Activated T-cell treated with anti-CD3 and anti-CD28 coated beads for 1 hour (primary cell): ENCODE measurements around the gene NXPH1.

Source experiments
- DNase-seq: peaks from one replicate; pipeline ENCODE4 v3.0.0-alpha.2; 2020; ENCODE audit warnings: low read depth

The NXPH1 gene

DNA sequence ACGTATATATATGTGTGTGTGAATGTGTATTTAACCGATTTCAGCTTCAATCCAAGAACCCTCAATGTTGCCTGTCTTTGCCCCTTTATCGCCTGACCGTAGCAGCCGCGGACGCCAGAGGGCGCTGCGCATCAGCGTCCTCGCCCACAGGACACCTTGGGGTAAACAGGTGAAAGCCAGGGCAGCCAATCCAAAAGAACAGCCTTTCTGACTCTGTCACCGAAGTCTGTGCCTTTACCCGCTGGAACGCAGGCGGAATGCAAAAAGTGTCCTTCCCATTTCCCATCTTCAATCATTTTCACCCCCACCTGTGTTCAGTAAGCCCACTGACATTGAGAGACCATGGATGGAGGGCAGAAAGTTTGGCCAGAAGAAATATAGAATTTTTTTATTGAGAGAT is 3.6 kb downstream of the NXPH1 start:
- peak; percentile 4 for DNase-seq

GRCh38 chr7:8437606-8438005 is 4.2 kb downstream of the NXPH1 start:
- no peak for DNase-seq

DNA sequence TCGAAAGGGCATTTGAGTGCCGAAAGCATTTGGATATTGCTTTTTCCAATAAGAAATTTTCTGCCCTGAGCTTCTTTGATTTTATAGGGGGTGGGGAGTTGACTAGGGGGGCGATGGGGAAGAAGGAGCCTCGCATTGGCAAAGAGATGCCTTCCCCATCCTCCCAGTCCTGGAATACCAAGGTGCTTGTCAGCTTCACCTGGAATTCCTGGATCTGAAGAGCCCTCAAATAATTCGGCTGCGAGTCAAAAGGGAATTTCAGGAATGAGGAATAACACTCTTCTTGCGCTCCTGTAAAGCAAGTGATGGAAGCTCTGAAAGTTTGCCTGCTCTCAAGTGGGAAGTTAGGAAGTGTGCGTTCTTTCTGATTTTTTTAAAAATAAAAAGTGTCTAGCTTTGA is 7.3 kb downstream of the NXPH1 start:
- DNase-seq, result no peak

DNA sequence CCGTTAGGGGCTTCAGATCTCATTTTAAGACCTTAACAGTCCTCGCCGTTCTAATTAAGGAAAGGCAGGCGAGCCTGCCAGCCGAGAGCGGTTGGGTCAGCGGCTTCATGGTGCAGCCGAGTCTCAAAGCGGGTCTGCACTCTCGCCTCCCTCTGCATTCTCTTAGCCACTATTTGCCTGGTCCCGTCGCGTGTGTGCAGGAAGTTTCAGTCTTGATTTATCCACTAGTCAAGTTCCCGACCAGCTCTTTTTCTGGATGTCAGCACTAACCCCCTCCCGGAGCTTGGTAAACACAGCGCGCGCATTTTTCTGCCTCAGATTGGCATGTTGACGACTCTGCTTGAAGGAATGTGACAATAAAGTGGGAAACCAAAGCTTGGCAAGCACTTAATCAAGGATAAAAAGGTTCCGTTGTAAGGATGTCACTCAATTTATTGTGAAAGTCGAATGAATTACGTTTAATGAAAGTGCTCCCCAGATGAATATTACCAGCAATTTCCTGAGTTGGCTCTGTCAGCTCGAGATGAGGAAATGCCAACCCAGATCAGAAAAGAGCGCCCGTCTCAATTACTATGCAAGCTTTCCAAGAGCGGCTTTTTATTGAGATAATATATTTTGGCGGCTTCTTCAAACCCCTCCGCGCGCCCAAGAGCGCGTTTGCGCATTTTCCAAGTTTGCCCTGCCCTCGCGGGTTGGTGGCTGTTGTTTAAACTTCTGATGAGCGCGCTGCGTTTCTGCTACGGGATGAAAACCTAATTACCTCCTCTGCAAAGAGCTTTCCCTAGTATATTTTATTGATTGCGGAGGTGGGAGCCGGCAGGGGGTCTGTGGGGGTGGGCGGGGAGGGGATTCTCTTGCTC is 7.9 kb downstream of the NXPH1 start:
- no peak for DNase-seq

- DNase-seq, result no peak
Observed at GRCh38 chr7:8442051-8442813, 8.8 kb downstream of the NXPH1 start.

- DNase-seq, result peak; percentile 9
Observed at GRCh38 chr7:8442814-8443304, 9.4 kb downstream of the NXPH1 start.

DNA sequence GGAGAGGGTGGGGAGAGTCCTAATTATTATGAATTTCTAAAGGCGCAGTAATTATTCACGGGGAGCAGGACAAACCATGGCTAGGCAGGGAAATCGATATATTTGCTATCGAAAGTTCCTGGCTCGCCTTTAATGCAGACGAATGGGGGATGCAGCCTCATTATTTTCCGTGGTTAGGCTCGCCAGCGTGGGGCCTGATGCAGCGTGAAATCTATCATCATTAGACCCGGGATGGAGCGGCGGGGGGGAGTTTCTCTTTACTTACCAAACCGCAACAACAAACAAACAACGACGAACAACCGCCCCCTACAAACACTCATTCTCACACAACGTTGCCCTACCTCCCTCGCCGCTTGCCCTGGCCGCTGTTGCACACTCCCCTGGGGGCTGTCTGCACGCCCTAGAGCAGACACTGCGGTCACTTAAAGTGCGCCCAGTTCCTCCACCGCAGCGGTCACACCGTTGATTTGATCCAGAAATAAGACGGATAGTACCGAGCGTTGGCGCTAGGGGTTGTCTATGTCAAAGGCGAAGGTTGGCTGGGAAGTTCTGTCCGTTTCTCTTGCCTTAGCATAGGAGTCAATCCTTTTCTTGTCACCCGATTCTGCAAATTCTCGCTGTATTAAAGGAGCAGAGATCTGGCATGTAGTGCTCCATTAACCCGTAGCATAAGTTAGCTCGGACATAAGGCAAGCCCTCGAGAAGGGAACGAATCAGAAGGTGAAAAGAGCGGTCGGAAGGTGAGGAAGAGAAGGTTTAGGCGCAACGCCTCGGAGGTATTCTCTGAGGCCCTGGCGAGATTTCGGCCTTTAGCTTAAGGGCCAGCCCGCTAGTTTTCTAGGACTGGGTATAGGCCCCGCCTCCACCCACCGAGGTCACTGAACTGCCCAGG is 10.4 kb downstream of the NXPH1 start:
- no peak for DNase-seq

GRCh38 chr7:8444468-8444769 is 11.0 kb downstream of the NXPH1 start:
- no peak for DNase-seq

DNA sequence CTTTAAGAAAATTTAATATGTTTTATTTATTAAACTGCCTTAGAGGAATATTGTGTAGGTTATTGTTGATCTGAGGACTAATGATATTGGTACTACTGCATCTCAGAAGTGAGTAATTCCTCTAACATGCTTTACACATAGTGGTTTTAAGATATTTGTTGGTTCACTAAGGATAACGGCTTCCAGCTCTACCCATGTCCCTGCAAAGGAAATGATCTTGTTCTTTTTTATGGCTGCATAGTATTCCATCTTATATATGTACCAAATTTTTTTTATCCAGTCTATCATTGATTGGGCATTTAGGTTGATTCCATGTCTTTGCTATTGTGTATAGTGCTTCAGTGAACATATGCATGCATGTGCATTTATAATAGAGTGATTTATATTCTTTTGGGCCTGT is 20.1 kb downstream of the NXPH1 start:
- DNase-seq, result no peak

DNA sequence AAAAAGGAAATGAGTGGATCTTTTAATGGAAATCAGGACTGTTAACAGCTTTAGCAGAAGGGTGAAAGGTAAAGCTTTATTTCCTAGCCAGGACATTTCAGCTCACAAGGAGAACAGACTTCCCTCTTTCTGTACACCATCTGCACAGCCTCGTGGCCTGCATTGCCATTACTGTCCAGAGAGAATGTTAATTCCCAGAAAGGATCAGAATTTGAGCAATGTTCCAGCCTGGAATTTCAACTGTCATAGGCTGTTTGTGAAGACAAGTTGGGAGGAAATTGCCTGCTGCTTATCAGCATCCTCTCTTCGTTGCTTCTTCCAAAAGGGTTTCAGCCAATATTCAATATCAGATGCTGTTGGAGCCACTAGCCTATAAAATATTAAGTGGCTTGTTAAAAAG is 22.0 kb downstream of the NXPH1 start:
- DNase-seq, result no peak

DNA sequence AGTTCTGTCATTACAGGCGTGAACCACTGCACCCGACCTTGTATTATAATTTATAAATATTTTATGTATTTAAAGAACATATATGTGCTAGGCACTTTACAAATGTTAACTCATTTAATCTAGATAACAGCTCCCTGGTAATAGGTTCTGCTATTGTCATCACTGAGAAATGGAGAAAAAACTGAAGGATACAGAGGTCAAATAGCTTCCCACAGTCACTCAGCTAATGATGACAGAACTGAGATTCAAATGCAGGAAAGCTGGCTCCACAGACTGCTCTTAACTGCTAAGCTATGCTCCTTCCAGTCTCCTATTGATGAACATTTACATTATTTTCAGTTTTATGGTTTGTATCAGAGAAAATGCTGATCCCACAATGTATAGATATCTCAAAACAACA is 28.9 kb downstream of the NXPH1 start:
- no peak for DNase-seq

GRCh38 chr7:8465338-8465737 is 31.9 kb downstream of the NXPH1 start:
- DNase-seq, result no peak

GRCh38 chr7:8480527-8480926 is 47.1 kb downstream of the NXPH1 start:
- DNase-seq, result no peak

GRCh38 chr7:8481096-8481495 is 47.7 kb downstream of the NXPH1 start:
- DNase-seq, result no peak

DNA sequence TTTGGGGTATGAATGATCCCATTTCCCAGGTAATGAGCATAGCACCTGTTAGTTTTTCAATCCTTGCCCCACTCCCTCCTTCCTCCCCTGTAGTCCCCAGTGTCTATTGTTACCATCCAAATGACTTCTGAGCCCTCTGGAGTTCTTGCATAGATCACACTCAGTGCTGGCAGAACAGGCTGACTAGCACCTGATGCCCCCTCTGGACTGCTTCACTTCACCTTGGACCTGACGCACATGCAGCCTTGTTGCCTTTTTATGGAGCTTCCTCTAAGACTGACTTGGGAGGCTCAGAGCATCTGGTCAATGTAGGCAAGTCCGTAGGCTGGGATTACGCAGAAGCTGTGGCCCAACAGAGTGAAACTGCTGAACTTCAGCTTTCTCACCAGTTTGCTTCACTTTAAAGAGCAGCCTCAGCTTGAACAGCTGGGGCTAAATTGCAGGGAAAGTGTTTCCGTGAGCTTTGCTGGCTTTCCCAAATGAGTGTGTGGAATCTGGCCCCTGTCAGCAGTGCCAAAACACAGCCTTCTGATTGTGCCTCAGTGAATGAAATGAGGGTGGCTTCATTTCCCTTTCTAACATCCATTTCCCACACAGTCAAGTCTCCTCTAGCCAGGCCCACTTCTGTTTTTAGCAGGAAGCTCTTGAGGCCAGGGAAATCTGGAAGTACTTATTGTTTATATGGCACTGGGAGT is 48.5 kb downstream of the NXPH1 start:
- DNase-seq, result no peak

DNA sequence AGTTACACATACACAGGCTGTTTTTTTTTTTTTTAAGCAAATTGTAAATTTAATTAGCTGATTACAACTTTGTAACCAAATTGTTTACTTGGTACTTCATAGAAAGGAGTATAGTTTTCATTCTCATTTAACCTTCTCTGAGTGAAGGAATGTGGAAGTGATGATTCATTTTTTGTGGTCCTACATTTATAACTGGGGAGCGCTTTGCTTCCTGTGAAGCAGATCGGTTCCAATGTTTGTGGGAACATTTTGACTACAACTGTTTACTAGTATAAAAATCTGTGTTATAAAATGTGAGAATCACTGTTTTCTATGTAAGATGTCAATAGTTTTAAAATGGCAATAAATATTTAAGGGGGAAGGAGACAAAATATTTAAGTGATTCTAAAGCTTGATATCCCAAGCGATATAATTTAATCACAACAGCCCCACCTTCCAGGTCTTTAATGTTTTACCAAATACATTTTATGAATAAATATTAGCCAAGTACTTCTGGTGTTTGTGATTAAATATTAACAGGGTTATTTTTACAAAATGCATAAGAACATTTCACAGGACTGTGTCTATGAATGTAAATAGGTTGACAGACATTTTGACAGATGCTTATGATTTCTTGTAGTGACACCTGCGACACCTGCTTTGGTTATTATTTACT is 57.1 kb downstream of the NXPH1 start:
- no peak for DNase-seq

DNA sequence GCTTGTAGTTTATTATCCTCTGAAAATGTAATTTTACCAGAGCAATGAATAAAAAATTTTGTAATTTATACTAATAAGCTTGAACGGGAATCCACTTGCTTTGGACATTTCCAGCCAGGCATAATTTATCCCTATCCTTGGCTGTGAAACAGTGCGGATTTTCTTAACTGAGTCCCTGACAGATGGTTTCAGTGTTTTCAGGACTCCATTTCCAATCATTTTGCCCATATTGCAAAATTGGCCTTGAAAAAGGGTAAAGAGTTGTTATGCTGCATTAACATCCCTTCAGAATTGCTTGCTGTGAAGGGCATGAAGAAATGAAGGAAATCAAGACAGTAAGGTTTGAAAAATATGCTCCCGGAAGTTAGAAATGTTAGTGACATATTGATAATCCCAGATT is 57.7 kb downstream of the NXPH1 start:
- DNase-seq, result no peak

GRCh38 chr7:8491544-8492489 is 58.4 kb downstream of the NXPH1 start:
- no peak for DNase-seq

DNA sequence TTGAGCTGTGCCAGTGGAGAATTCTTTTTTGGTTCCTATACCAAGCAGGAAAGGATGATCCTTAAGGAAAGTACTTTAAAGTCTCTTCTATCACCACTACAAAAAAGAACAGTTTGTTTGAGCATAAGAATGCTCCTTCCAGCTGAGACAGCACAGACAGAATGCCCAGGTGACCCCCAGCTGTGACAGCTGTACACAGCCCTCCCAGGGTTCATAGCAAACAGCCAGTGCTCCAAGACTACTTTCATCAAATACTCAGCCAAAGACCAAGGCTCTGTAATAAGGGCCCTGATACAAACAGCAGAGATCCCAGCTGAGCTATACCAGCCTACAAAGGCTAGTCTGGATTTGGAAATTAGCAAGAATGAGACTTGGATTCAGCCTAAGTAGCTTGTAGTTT is 65.7 kb downstream of the NXPH1 start:
- no peak for DNase-seq

DNA sequence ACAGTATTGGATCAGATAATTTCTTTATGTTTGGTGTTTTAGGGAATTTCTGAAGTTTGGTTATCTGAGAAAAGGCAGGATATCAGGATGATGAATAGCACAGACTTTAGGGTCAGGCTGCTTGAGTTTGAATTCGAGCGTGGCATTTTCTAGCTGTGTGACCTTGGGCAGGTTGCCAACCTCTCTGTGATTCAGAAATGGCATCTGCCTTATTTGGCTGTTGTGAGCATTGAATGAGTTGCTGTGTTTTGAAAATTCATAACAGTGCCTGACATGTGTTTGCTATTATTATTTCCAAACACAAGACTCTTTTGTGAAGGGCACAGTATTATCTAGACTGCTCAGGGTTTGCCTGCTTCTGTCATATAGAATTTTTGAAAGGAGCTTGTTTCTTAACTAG is 66.9 kb downstream of the NXPH1 start:
- DNase-seq, result no peak
